K562 (cell line): ENCODE data around the gene TMA7B. TPM values are rescaled to one million over a fixed set of nuclear protein-coding genes. Genes with fewer than 3 reads are reported as not detected.

Experiments used
- ATAC-seq: fragments of 200-7000 bp; cut with Tn5 transposase; 3 replicates; pipeline ENCODE4 v1.9.1; 2020; ENCODE audit warnings: moderate library complexity
- BruUV-seq: library from RNA; stranded (reverse); fragments of 400-500 nt; replicated peaks from 2 replicates; lab custom pipeline; 2021; lab: Mats Ljungman, UMichigan
- CTCF ChIA-PET: fragments of 300-600 bp; formaldehyde crosslinking; extraction: SDS; loops from one replicate; lab custom pipeline; 2021; ENCODE audit warnings: low intra/inter-chr PET ratio; lab: Yijun Ruan, JAX
- POLR2A ChIA-PET: fragments of 300-600, 350-650 bp; sonication (Branson Sonifier 250); formaldehyde crosslinking; extraction: SDS; loops from one replicate; lab custom pipeline; 2021; ENCODE audit warnings: antibody characterized with exemption, inconsistent platforms; lab: Yijun Ruan, JAX
- DNase-seq, 4 experiments: peaks; one replicate each; pipeline versions ENCODE4 v3.0.0 to v3.0.0-alpha.2; 2011 to 2018; ENCODE audit warnings: low spot score in 3 of 4, mixed read lengths in 3 of 4; ENCODE audit errors: extremely low read depth in 1 of 4
- FAIRE-seq: peaks from 2 replicates; lab custom pipeline; 2011; peaks lifted over from hg19 to GRCh38; lab: Jason Lieb, UNC
- H2AFZ ChIP-seq: 2 replicates; pipeline ENCODE4 v1.6.0; 2011; ENCODE audit warnings: low read depth, low read length, control low read depth, inconsistent platforms
- H3K27ac ChIP-seq: fragments of 200-600 bp; 3 replicates; pipeline ENCODE4 v1.8.0; 2011; ENCODE audit warnings: low read depth, mild to moderate bottlenecking, control low read depth, inconsistent platforms, low read length, moderate library complexity, mixed read lengths; ENCODE audit errors: extremely low read depth
- H3K27me3 ChIP-seq, 2 experiments: fragments of 300-600 bp in 1 of 2; 2 replicates in 1 of 2; 3 replicates in 1 of 2; pipeline versions ENCODE4 v1.6.0 to v1.8.0; 2011; ENCODE audit warnings: inconsistent platforms in 2 of 2, low read length in 2 of 2, mild to moderate bottlenecking in 1 of 2, mixed read lengths in 1 of 2, moderate library complexity in 1 of 2; ENCODE audit not compliant: control insufficient read depth in 2 of 2, insufficient read depth in 2 of 2
- H3K36me3 ChIP-seq: fragments of 300-600 bp; 3 replicates; pipeline ENCODE4 v1.8.0; 2011; ENCODE audit warnings: mild to moderate bottlenecking, low read length, inconsistent platforms; ENCODE audit not compliant: control insufficient read depth, insufficient read depth
- H3K4me1 ChIP-seq, 2 experiments: fragments of 200-600 bp in 1 of 2; replicated peaks in 1 of 2; 2 replicates in 1 of 2; 3 replicates in 1 of 2; pipeline versions ENCODE4 v1.5.1 to v1.8.0; 2011; ENCODE audit warnings: inconsistent platforms in 2 of 2, low read length in 2 of 2, mild to moderate bottlenecking in 1 of 2, mixed read lengths in 1 of 2, moderate library complexity in 1 of 2; ENCODE audit not compliant: control insufficient read depth in 2 of 2, insufficient read depth in 2 of 2
- H3K4me2 ChIP-seq: 2 replicates; pipeline ENCODE4 v1.6.1; 2011; ENCODE audit warnings: low read length, control low read depth, inconsistent platforms, mixed read lengths; ENCODE audit not compliant: insufficient read depth
- H3K4me3 ChIP-seq: fragments of 200-600 bp; sonication (generic), shearing (Covaris generic); 2 replicates; pipeline ENCODE4 v1.5.1; 2016; ENCODE audit warnings: control low read depth, inconsistent platforms
- H3K79me2 ChIP-seq: fragments of 200-600 bp; 3 replicates; pipeline ENCODE4 v1.8.0; 2011; ENCODE audit warnings: low read length, inconsistent platforms; ENCODE audit not compliant: control insufficient read depth, insufficient read depth
- H3K9ac ChIP-seq, 2 experiments: 2 replicates each; pipeline versions ENCODE4 v1.6.0 to v1.6.1; 2011; ENCODE audit warnings: low read depth in 2 of 2, low read length in 2 of 2, control low read depth in 1 of 2, inconsistent platforms in 1 of 2, mild to moderate bottlenecking in 1 of 2, mixed read lengths in 1 of 2; ENCODE audit not compliant: insufficient read depth in 1 of 2
- H3K9me1 ChIP-seq: one replicate; pipeline ENCODE4 v1.6.0; 2011; ENCODE audit warnings: inconsistent platforms, mild to moderate bottlenecking, low read length, moderate library complexity; ENCODE audit not compliant: control insufficient read depth, insufficient read depth
- H3K9me3 ChIP-seq: replicated peaks from 2 replicates; pipeline ENCODE4 v1.5.1; 2011; ENCODE audit warnings: low read depth, low read length, inconsistent platforms; ENCODE audit not compliant: control insufficient read depth, insufficient read depth
- H4K20me1 ChIP-seq: replicated peaks from 2 replicates; pipeline ENCODE4 v1.6.1; 2011; ENCODE audit warnings: low read length, inconsistent platforms, mixed read lengths; ENCODE audit not compliant: control insufficient read depth, insufficient read depth
- ADNP ChIP-seq: fragments of 200-800 bp; sonication (Bioruptor generic); IDR thresholded peaks from 2 replicates; pipeline ENCODE4 v1.6.1; 2016; ENCODE audit warnings: missing genetic modification characterization, missing compliant biosample characterization
- BCL6 ChIP-seq: fragments of 250-450 bp; sonication (Bioruptor Pico); IDR thresholded peaks from 2 replicates; pipeline ENCODE4 v1.4.0; 2020
- GATAD2A ChIP-seq: fragments of 450-650 bp; IDR thresholded peaks from 2 replicates; pipeline ENCODE4 v1.6.1; 2017
- HMBOX1 ChIP-seq: sonication (generic); IDR thresholded peaks from 2 replicates; pipeline ENCODE4 v1.6.1; 2016
- RBM39 ChIP-seq: fragments of 200-400 bp; formaldehyde crosslinking; optimal IDR thresholded peaks from 2 replicates; pipeline ENCODE3; 2018; ENCODE audit warnings: low read depth, low read length
- ZFP1 ChIP-seq: fragments of 450-650 bp; formaldehyde crosslinking; IDR thresholded peaks from 2 replicates; pipeline ENCODE4 v1.4.0; 2020; ENCODE audit warnings: mild to moderate bottlenecking, mixed read lengths
- ZFX ChIP-seq: sonication (generic); formaldehyde crosslinking; IDR thresholded peaks from 2 replicates; pipeline ENCODE4 v1.8.0; 2022; ENCODE audit warnings: mild to moderate bottlenecking, missing genetic modification reagents, moderate library complexity
- ZNF134 ChIP-seq: fragments of 250-450 bp; sonication (Bioruptor Pico); conservative IDR thresholded peaks from 2 replicates; pipeline ENCODE4 v1.4.0; 2020
- ZNF143 ChIP-seq: sonication (generic); formaldehyde crosslinking; IDR thresholded peaks from 2 replicates; pipeline ENCODE4 v1.9.0; 2022; ENCODE audit warnings: mild to moderate bottlenecking, missing genetic modification reagents
- ZNF609 ChIP-seq: sonication (generic); formaldehyde crosslinking; IDR thresholded peaks from 2 replicates; pipeline ENCODE4 v1.8.1; 2023; ENCODE audit warnings: missing genetic modification reagents, mild to moderate bottlenecking, borderline replicate concordance
- WGBS: fragments of 100-300 bp; shearing (Covaris generic); methylation state at CpG from one replicate; pipeline ENCODE4 v1.1.6; 2016; ENCODE audit warnings: low coverage, mixed read lengths; ENCODE audit not compliant: insufficient coverage; ENCODE audit errors: missing lambda C conversion rate; 5-methylcytosine and 5-hydroxymethylcytosine counted together
- in situ Hi-C: fragments of 300-500 bp; cut with MboI; formaldehyde crosslinking; loops from 4 replicates; pipeline ENCODE4 v1.15.0; 2018; ENCODE audit warnings: inconsistent platforms, mixed read lengths
- intact Hi-C: fragments of 100-400 bp; cut with micrococcal nuclease; formaldehyde crosslinking; loops from 2 replicates; pipeline ENCODE4 v1.14.2; 2022
- polyA plus RNA-seq, 8 experiments: library from polyadenylated mRNA; depleted of rRNA in 4 of 8; stranded (reverse) in 5 of 8; unstranded in 3 of 8; fragments of >200 nt; fragmentation: Nextera tagmentation in 2 of 8; fragmentation: Illumina TruSeq in 1 of 8; extraction: Ambion mirVana in 2 of 8; extraction: Trizol in 1 of 8; gene quantifications; 2 replicates each; pipeline versions ENCODE4 v1.2.1 to v1.2.3, GENCODE V29; 2011 to 2014; ENCODE audit warnings: inconsistent platforms in 1 of 8, missing spikeins in 1 of 8
- total RNA-seq, 7 experiments: library from RNA; depleted of rRNA in 6 of 7; stranded (reverse); fragments of >200 nt in 6 of 7; fragmentation: Illumina TruSeq in 2 of 7; extraction: Trizol in 2 of 7; gene quantifications; 2 replicates each; pipeline versions ENCODE4 v1.2.1 to v1.2.3, GENCODE V29; 2011 to 2021; ENCODE audit warnings: low replicate concordance in 1 of 7

The TMA7B gene
- total and polyA plus RNA-seq, 9 of the 15 experiments (the other 6 are each of a cell fraction or from before 2014, with no cell fraction given) = 5.6 to 14.2 (median 11.8) TPM

GRCh38 chr22:39990686-39991085 is 30.5 kb downstream of the TMA7B start:
- no peak for TF ChIP-seq ZNF134 (CRISPR knock-in tag)
- no peak for TF ChIP-seq RBM39
- 0 out of 2 replicates have a peak, but pooled peaks have one; percentile 23 for TF ChIP-seq HMBOX1
- no peak for TF ChIP-seq ZNF143 (CRISPR knock-in tag)
- peak; percentile 53; the same call in 1 of the 2 replicates for TF ChIP-seq ADNP (tag)
- TF ChIP-seq ZFP1 (CRISPR knock-in tag) = peak; percentile 45; the same call in 1 of the 2 replicates
- no peak for TF ChIP-seq ZNF609 (CRISPR knock-in tag)
- no peak for TF ChIP-seq BCL6
- no peak for TF ChIP-seq ZFX (CRISPR knock-in tag)
- no peak for TF ChIP-seq GATAD2A
- no peaks in the 10 kb centered on the region for H3K79me2 ChIP-seq
- no TSS peak for BruUV-seq
- peak in 1 of 4 experiments; percentile 24 for DNase-seq
- peaks cover 18 to 34% of the 10 kb centered on the region in 2 experiments; a peak in 4 of 5 replicates for H3K4me1 ChIP-seq
- no peak overlapping the region for H3K9ac ChIP-seq
- 30% methylated on average over 3 of the region's 3 CpGs for WGBS
- no peaks in the 10 kb centered on the region for H3K9me1 ChIP-seq
- no peak for FAIRE-seq
- intact Hi-C loops (no loop called here), in situ Hi-C loops (no loop called here)
- H3K27me3 ChIP-seq = no peaks in the 10 kb centered on the region
- no peak overlapping the region for H2AFZ ChIP-seq
- no peak overlapping the region for H3K4me3 ChIP-seq
- ChIA-PET POLR2A (interaction anchor here (0.6 to 1.4 kb wide), 4 partner anchors 11 to 673 kb away, joined by 3 to 8 read pairs (median 3); no protein-coding TSS in a partner anchor), CTCF (no interaction called here)
- no peaks in the 10 kb centered on the region for H3K9me3 ChIP-seq
- no peak for ATAC-seq
- H3K36me3 ChIP-seq = no peaks in the 10 kb centered on the region
- no peak overlapping the region for H3K27ac ChIP-seq
- no peak overlapping the region for H3K4me2 ChIP-seq
- no peaks in the 10 kb centered on the region for H4K20me1 ChIP-seq
